GM18867 (cell line): Measurements from ENCODE around the gene FAM156B.
A peak's percentile ranks its signal among the peaks of the same experiment; 100 is the strongest.
"Not testable (repeated sequence)": the region's sequence is repeated elsewhere in the genome, so short reads cannot be mapped to it uniquely, and the experiment has no call there.

Source experiments
- ATAC-seq: cut with Tn5 transposase; IDR thresholded peaks from one replicate; pipeline ENCODE4 v1.9.1; 2021; ENCODE audit warnings: mild to moderate bottlenecking, moderate library complexity; ENCODE audit not compliant: unreplicated experiment

The FAM156B gene

GRCh38 chrX:52923781-52924241 lies 26.7 kb downstream of the FAM156B start:
- peak; percentile 37 for ATAC-seq

GRCh38 chrX:52930214-52930613 lies 33.1 kb downstream of the FAM156B start:
- ATAC-seq = not testable (repeated sequence)

- ATAC-seq = no peak
Measured at GRCh38 chrX:52933213-52933612, 36.1 kb downstream of the FAM156B start.

GRCh38 chrX:52933976-52934703 lies 37.0 kb downstream of the FAM156B start:
- ATAC-seq = peak; percentile 18

GRCh38 chrX:52934704-52935469 lies 37.8 kb downstream of the FAM156B start:
- peak; percentile 95 for ATAC-seq

GRCh38 chrX:52935470-52935784 lies 38.3 kb downstream of the FAM156B start:
- ATAC-seq = not testable (repeated sequence)

- not testable (repeated sequence) for ATAC-seq
Measured at GRCh38 chrX:52940704-52941103, 43.6 kb downstream of the FAM156B start.

GRCh38 chrX:52941728-52942127 lies 44.6 kb downstream of the FAM156B start:
- not testable (repeated sequence) for ATAC-seq

GRCh38 chrX:52945838-52946494 lies 48.8 kb downstream of the FAM156B start:
- ATAC-seq = peak; percentile 54

- ATAC-seq = not testable (repeated sequence)
Measured at GRCh38 chrX:52947501-52947900, 50.4 kb downstream of the FAM156B start.

GRCh38 chrX:52948265-52948664 lies 51.1 kb downstream of the FAM156B start:
- ATAC-seq = not testable (repeated sequence)

GRCh38 chrX:52949325-52949724 lies 52.2 kb downstream of the FAM156B start:
- not testable (repeated sequence) for ATAC-seq

- not testable (repeated sequence) for ATAC-seq
Measured at GRCh38 chrX:52949884-52950283, 52.8 kb downstream of the FAM156B start.
